ENCODE data around the gene BLTP3B.
"Not testable (repeated sequence)": the region's sequence is repeated elsewhere in the genome, so short reads cannot be mapped to it uniquely, and the experiment has no call there.

Gene BLTP3B

GRCh38 chr12:100142851-100143559 is at the start of gene BLTP3B:
Gene BLTP3B, minus strand, starts transcription at chr12:100142874. Its CDS starts 239 bp downstream, at chr12:100142635.
- in situ Hi-C loops (cut with MboI; ENCODE audit: low sequenced_read_pairs), result no loop called here

GRCh38 chr12:100189636-100190394 is 47.1 kb upstream of the BLTP3B start:
- in situ Hi-C loops (cut with MboI; ENCODE audit: low sequenced_read_pairs), result no loop called here

- in situ Hi-C loops (cut with MboI; ENCODE audit: low sequenced_read_pairs), result not testable (repeated sequence)
Observed at GRCh38 chr12:100188888-100189635, 46.4 kb upstream of the BLTP3B start.

- in situ Hi-C loops (cut with MboI; ENCODE audit: low sequenced_read_pairs), result no loop called here
Observed at GRCh38 chr12:100187857-100188519, 45.3 kb upstream of the BLTP3B start.

GRCh38 chr12:100187068-100187467 is 44.4 kb upstream of the BLTP3B start:
- in situ Hi-C loops (cut with MboI; ENCODE audit: low sequenced_read_pairs), result no loop called here

GRCh38 chr12:100186071-100186470 is 43.4 kb upstream of the BLTP3B start:
- in situ Hi-C loops (cut with MboI; ENCODE audit: low sequenced_read_pairs), result no loop called here

GRCh38 chr12:100185361-100185894 is 42.8 kb upstream of the BLTP3B start:
- in situ Hi-C loops (cut with MboI; ENCODE audit: low sequenced_read_pairs), result no loop called here

GRCh38 chr12:100184549-100185145 is 42.0 kb upstream of the BLTP3B start:
- in situ Hi-C loops (cut with MboI; ENCODE audit: low sequenced_read_pairs), result no loop called here

- in situ Hi-C loops (cut with MboI; ENCODE audit: low sequenced_read_pairs), result no loop called here
Observed at GRCh38 chr12:100179252-100179651, 36.6 kb upstream of the BLTP3B start.

- in situ Hi-C loops (cut with MboI; ENCODE audit: low sequenced_read_pairs), result not testable (repeated sequence)
Observed at GRCh38 chr12:100176493-100176892, 33.8 kb upstream of the BLTP3B start.

- in situ Hi-C loops (cut with MboI; ENCODE audit: low sequenced_read_pairs), result no loop called here
Observed at GRCh38 chr12:100174495-100174894, 31.8 kb upstream of the BLTP3B start.

GRCh38 chr12:100173111-100173510 is 30.4 kb upstream of the BLTP3B start:
- in situ Hi-C loops (cut with MboI; ENCODE audit: low sequenced_read_pairs), result no loop called here

- in situ Hi-C loops (cut with MboI; ENCODE audit: low sequenced_read_pairs), result no loop called here
Observed at GRCh38 chr12:100171248-100171647, 28.6 kb upstream of the BLTP3B start.

- in situ Hi-C loops (cut with MboI; ENCODE audit: low sequenced_read_pairs), result no loop called here
Observed at GRCh38 chr12:100170313-100170858, 27.7 kb upstream of the BLTP3B start.

GRCh38 chr12:100169345-100169744 is 26.7 kb upstream of the BLTP3B start:
- in situ Hi-C loops (cut with MboI; ENCODE audit: low sequenced_read_pairs), result no loop called here

GRCh38 chr12:100168562-100168961 is 25.9 kb upstream of the BLTP3B start:
- in situ Hi-C loops (cut with MboI; ENCODE audit: low sequenced_read_pairs), result no loop called here

GRCh38 chr12:100166232-100166631 is 23.6 kb upstream of the BLTP3B start:
- in situ Hi-C loops (cut with MboI; ENCODE audit: low sequenced_read_pairs), result no loop called here

GRCh38 chr12:100165356-100165755 is 22.7 kb upstream of the BLTP3B start:
- in situ Hi-C loops (cut with MboI; ENCODE audit: low sequenced_read_pairs), result no loop called here

- in situ Hi-C loops (cut with MboI; ENCODE audit: low sequenced_read_pairs), result no loop called here
Observed at GRCh38 chr12:100164153-100164704, 21.6 kb upstream of the BLTP3B start.
